Fibroblast of lung (primary cell): Measurements from ENCODE around the gene RER1.
A peak's percentile ranks its signal among the peaks of the same experiment; 100 is the strongest.

Experiments
- EZH2 ChIP-seq: IDR thresholded peaks from 2 replicates; pipeline ENCODE4 v1.5.1; 2012; ENCODE audit warnings: low read length, control low read depth, mild to moderate bottlenecking; ENCODE audit errors: missing control alignments
- TF ChIP-seq, protein P1 (sequence below), 2 donors: IDR thresholded peaks in 1 of 2; conservative IDR thresholded peaks in 1 of 2; 1 replicate in 1 of 2; 2 replicates in 1 of 2; pipeline ENCODE4 v1.5.1; 2011 to 2012; ENCODE audit warnings: low read length in 2 of 2, control low read depth in 1 of 2, inconsistent platforms in 1 of 2, low read depth in 1 of 2, mild to moderate bottlenecking in 1 of 2

DNA sequence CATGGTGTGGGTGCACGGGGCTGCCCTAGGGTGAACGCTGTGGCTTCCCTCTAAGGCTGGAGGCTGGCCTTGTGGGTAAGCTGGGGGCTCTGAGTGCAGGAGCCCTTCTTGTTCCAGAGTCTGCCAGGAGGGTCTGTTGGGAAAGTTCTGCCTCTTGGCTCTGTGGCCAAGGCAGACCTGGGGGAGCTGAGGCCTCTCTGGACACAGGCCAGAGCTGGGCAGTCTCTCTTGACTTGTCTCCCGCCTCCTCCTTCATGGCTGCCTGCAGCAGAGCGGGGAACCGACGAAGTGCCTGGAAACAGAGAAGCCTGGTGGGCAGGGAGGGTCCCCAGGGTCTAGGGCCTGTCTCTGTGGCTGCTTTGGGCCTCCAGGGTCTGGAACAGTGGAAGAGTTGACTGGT lies 51.0 kb downstream of the RER1 start:
- TF ChIP-seq EZH2 = peak; percentile 83
- TF ChIP-seq, protein P1, sequence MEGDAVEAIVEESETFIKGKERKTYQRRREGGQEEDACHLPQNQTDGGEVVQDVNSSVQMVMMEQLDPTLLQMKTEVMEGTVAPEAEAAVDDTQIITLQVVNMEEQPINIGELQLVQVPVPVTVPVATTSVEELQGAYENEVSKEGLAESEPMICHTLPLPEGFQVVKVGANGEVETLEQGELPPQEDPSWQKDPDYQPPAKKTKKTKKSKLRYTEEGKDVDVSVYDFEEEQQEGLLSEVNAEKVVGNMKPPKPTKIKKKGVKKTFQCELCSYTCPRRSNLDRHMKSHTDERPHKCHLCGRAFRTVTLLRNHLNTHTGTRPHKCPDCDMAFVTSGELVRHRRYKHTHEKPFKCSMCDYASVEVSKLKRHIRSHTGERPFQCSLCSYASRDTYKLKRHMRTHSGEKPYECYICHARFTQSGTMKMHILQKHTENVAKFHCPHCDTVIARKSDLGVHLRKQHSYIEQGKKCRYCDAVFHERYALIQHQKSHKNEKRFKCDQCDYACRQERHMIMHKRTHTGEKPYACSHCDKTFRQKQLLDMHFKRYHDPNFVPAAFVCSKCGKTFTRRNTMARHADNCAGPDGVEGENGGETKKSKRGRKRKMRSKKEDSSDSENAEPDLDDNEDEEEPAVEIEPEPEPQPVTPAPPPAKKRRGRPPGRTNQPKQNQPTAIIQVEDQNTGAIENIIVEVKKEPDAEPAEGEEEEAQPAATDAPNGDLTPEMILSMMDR (conservative IDR thresholded peaks at IDR 0.05 in 1 of 2, IDR thresholded peaks at IDR 0.05 in 1 of 2; ENCODE audit: low read depth in 1 of 2, low read length in 2 of 2) = no peak
